ENCODE data around the gene ACOXL.

DNA sequence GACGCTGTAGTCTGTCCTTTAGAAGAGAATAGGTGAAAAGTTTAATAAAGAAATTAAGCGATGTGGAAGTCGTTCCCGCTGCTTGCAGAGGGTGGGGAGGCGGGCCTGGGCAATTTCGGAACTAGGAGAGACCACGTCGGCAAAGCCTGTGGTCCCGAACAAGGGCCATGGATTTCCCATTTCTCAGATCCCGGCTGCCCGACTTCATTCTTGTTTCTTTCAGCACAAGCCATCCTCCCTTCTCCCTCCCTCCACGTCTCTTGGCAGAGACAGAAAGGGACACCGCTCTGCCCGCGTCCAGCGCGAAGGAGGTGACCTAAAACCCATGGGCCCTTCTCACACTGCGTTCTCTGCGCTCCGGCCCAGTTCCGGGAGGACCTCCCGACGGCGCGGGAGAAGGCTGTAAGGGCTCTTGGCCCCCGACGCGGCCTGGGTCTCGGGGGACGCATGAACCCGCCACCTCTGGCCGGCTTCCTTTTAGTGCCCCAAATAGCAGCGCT lies 386.2 kb downstream of the ACOXL start:
- TF ChIP-seq, protein P1, sequence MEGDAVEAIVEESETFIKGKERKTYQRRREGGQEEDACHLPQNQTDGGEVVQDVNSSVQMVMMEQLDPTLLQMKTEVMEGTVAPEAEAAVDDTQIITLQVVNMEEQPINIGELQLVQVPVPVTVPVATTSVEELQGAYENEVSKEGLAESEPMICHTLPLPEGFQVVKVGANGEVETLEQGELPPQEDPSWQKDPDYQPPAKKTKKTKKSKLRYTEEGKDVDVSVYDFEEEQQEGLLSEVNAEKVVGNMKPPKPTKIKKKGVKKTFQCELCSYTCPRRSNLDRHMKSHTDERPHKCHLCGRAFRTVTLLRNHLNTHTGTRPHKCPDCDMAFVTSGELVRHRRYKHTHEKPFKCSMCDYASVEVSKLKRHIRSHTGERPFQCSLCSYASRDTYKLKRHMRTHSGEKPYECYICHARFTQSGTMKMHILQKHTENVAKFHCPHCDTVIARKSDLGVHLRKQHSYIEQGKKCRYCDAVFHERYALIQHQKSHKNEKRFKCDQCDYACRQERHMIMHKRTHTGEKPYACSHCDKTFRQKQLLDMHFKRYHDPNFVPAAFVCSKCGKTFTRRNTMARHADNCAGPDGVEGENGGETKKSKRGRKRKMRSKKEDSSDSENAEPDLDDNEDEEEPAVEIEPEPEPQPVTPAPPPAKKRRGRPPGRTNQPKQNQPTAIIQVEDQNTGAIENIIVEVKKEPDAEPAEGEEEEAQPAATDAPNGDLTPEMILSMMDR (IDR thresholded peaks at IDR 0.05) = no peak
- no peak for TF ChIP-seq POLR2A (IDR thresholded peaks at IDR 0.05)
